ENCODE data around the gene POMZP3. TPM values are rescaled to one million over a fixed set of nuclear protein-coding genes. Genes with fewer than 3 reads are reported as not detected.
"Not testable (repeated sequence)": the region's sequence is repeated elsewhere in the genome, so short reads cannot be mapped to it uniquely, and the experiment has no call there.

POMZP3 gene
- total RNA-seq, 4 donors from 2014 or later, result 1.5 to 38.2 (median 9.3) TPM

DNA sequence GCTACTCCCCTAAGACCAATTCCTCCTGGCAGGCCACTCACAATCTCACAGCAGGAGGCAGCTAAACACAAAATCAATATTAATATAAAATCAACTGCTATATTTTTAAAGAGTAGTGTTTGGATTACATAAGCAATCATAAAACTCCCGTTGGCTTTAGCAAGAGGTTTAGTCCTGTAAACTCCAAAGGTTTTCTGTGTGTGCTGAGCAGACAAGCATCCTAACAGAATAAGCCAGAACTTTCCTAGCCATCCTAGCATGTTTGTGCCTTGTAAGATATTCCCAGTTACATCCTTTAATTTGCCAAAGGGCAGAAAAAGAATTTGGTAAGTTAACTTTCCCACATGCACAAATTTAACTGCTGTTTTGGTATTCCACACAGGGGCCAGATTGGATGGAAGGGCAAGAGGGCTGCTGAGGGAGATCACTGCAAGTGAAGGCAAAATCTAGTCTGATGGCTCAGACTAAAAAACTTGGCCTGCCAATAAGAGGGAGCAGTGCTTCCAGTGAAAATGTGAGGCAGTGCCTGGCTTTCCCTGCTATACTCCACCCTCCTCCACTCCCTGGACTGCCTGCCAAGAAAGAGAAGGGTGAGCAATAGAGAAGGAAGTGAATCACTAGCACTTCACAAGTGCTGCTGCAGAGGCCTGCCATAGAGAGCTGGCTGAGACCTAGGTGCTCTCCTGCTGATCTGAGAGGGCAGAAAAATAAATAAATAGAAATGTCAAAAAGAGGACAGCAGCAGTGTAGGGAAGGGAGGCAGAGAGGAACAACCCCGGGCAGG is 44.0 kb downstream of the POMZP3 start:
- peak; percentile 16 to 60 (median 19) for TF ChIP-seq POLR2AphosphoS5 (IDR thresholded peaks at IDR 0.05)
- H3K4me3 ChIP-seq; H3K36me3 ChIP-seq; H3K27me3 ChIP-seq; H3K9me3 ChIP-seq; in situ Hi-C loops (cut with MboI; ENCODE audit: low pct_ligation_motif_present in 1 of 4, low pct_unique_long_range_greater_than_20kb in 1 of 4, low sequenced_read_pairs in 3 of 4); intact Hi-C loops (cut with DNase I; ENCODE audit: low total_unique reads): not testable (repeated sequence)
- WGBS, 2 donors (ENCODE audit: low coverage in 1 of 2), result 14 to 21% methylated on average over 1 to 2 of the region's 2 CpGs
- H3K4me1 ChIP-seq, result peaks cover 6 to 53% (median 11%) of the 10 kb centered on the region in 4 donors
- peak; percentile 82 for DNase-seq
- H3K27ac ChIP-seq, result peak overlapping the region; percentile 79 to 90 (median 85)

GRCh38 chr7:76575919-76576655 is 51.0 kb downstream of the POMZP3 start:
- H3K9me3 ChIP-seq; in situ Hi-C loops (cut with MboI; ENCODE audit: low pct_ligation_motif_present in 1 of 4, low pct_unique_long_range_greater_than_20kb in 1 of 4, low sequenced_read_pairs in 3 of 4); H3K4me1 ChIP-seq; intact Hi-C loops (cut with DNase I; ENCODE audit: low total_unique reads); DNase-seq; H3K36me3 ChIP-seq; H3K27me3 ChIP-seq; H3K27ac ChIP-seq; H3K4me3 ChIP-seq: not testable (repeated sequence)
- 14 to 51% methylated on average over 1 to 3 of the region's 3 CpGs for WGBS, 2 donors (ENCODE audit: low coverage in 1 of 2)

GRCh38 chr7:76575431-76575830 is 51.6 kb downstream of the POMZP3 start:
- 93 to 100% methylated on average over 1 of the region's 2 CpGs for WGBS, 2 donors (ENCODE audit: low coverage in 1 of 2)
- peaks cover 0 to 10% (median 0%) of the 10 kb centered on the region in 4 donors for H3K4me1 ChIP-seq
- H3K36me3 ChIP-seq; in situ Hi-C loops (cut with MboI; ENCODE audit: low pct_ligation_motif_present in 1 of 4, low pct_unique_long_range_greater_than_20kb in 1 of 4, low sequenced_read_pairs in 3 of 4); H3K4me3 ChIP-seq; H3K27ac ChIP-seq; H3K27me3 ChIP-seq; DNase-seq; H3K9me3 ChIP-seq; intact Hi-C loops (cut with DNase I; ENCODE audit: low total_unique reads): not testable (repeated sequence)

- H3K4me3 ChIP-seq; intact Hi-C loops (cut with DNase I; ENCODE audit: low total_unique reads); in situ Hi-C loops (cut with MboI; ENCODE audit: low pct_ligation_motif_present in 1 of 4, low pct_unique_long_range_greater_than_20kb in 1 of 4, low sequenced_read_pairs in 3 of 4); H3K36me3 ChIP-seq; DNase-seq; H3K9me3 ChIP-seq; H3K27ac ChIP-seq; H3K27me3 ChIP-seq: not testable (repeated sequence)
- H3K4me1 ChIP-seq, result peaks cover 0 to 30% (median 9%) of the 10 kb centered on the region in 4 donors
- 62 to 76% methylated on average over 3 of the region's 3 CpGs for WGBS, 2 donors (ENCODE audit: low coverage in 1 of 2)
Observed at GRCh38 chr7:76572296-76572695, 54.8 kb downstream of the POMZP3 start.

- peak; percentile 60 for DNase-seq
- H3K9me3 ChIP-seq; in situ Hi-C loops (cut with MboI; ENCODE audit: low pct_ligation_motif_present in 1 of 4, low pct_unique_long_range_greater_than_20kb in 1 of 4, low sequenced_read_pairs in 3 of 4); H3K4me3 ChIP-seq; H3K36me3 ChIP-seq; intact Hi-C loops (cut with DNase I; ENCODE audit: low total_unique reads); H3K27me3 ChIP-seq: not testable (repeated sequence)
- TF ChIP-seq POLR2AphosphoS5 (IDR thresholded peaks at IDR 0.05), result peak in 2 of 3 donors; percentile 27 to 40
- H3K27ac ChIP-seq, result peak overlapping the region; percentile 56 to 68 (median 60)
- H3K4me1 ChIP-seq, result peaks cover 0 to 27% (median 9%) of the 10 kb centered on the region in 4 donors
- 57% methylated on average over 4 of the region's 4 CpGs; no CpG with 5 or more reads in 1 of the 2 donors for WGBS, 2 donors (ENCODE audit: low coverage in 1 of 2)
Observed at GRCh38 chr7:76570324-76570775, 56.7 kb downstream of the POMZP3 start.

DNA sequence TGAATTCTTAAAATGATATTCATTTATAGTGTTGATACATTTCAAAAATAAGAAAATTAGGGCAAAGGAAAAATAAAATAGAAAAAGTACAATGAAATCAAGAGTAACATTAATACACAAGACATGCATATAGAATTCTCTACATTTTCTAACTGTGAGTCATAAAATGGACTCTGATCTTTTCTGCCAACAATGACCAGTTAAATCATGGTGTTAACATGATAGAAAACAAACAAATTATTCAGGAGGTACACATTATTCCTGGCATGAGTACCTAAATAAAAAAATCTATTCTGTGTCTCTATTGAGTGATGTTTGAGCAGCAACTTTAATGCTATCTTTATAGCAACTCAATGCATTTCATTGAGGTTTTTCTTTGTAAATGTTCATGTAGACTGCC is 58.3 kb downstream of the POMZP3 start:
- peak in 1 of 3 donors; percentile 40 for TF ChIP-seq POLR2AphosphoS5 (IDR thresholded peaks at IDR 0.05)
- H3K27me3 ChIP-seq; H3K4me3 ChIP-seq; H3K36me3 ChIP-seq; DNase-seq; H3K27ac ChIP-seq; H3K9me3 ChIP-seq; in situ Hi-C loops (cut with MboI; ENCODE audit: low pct_ligation_motif_present in 1 of 4, low pct_unique_long_range_greater_than_20kb in 1 of 4, low sequenced_read_pairs in 3 of 4); intact Hi-C loops (cut with DNase I; ENCODE audit: low total_unique reads): not testable (repeated sequence)
- H3K4me1 ChIP-seq, result peaks cover 0 to 27% (median 9%) of the 10 kb centered on the region in 4 donors

DNA sequence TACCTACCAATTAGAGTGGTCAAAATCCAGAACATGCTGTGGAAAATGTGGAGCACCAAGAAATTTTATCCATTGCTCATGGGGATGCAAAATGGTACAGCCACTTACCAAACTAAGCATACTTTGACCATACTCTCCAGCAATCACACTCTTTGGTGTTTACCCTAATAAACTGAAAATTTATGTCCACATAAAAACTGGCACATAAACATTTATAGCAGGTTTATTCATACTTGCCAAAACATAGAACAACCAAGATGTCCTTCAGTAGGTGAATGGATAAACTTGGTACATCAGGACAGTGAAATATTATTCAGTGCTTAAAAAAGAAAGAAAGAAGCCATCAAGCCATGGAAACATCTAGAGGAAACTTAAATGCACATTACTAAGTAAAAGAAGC is 59.3 kb downstream of the POMZP3 start:
- in situ Hi-C loops (cut with MboI; ENCODE audit: low pct_ligation_motif_present in 1 of 4, low pct_unique_long_range_greater_than_20kb in 1 of 4, low sequenced_read_pairs in 3 of 4); H3K27me3 ChIP-seq; DNase-seq; H3K27ac ChIP-seq; H3K4me3 ChIP-seq; intact Hi-C loops (cut with DNase I; ENCODE audit: low total_unique reads); H3K36me3 ChIP-seq; H3K9me3 ChIP-seq: not testable (repeated sequence)
- H3K4me1 ChIP-seq, result peaks cover 0 to 27% (median 9%) of the 10 kb centered on the region in 4 donors
- peak in 2 of 3 donors; percentile 20 to 23 for TF ChIP-seq POLR2AphosphoS5 (IDR thresholded peaks at IDR 0.05)

DNA sequence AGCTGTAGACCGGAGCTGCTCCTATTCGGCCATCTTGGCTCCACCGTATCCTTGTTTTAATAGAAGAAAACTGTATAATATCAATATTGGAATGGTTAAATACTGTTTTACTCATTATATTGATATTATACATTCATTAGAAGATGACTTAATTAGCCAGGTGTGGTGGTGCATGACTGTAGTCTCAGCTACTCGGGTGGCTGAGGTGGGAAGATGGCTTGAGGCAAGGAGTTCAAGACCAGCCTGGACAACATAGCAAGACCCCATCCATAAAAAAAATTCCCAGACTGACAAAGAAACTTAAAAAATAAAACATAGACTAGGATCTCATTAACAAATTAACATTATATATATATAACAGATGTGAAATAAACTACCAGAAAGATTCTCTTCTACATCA is 59.8 kb downstream of the POMZP3 start:
- H3K4me1 ChIP-seq, result peaks cover 0 to 27% (median 9%) of the 10 kb centered on the region in 4 donors
- DNase-seq; H3K4me3 ChIP-seq; H3K36me3 ChIP-seq; H3K27ac ChIP-seq; H3K27me3 ChIP-seq; in situ Hi-C loops (cut with MboI; ENCODE audit: low pct_ligation_motif_present in 1 of 4, low pct_unique_long_range_greater_than_20kb in 1 of 4, low sequenced_read_pairs in 3 of 4); H3K9me3 ChIP-seq; intact Hi-C loops (cut with DNase I; ENCODE audit: low total_unique reads): not testable (repeated sequence)
- 95 to 100% methylated on average over 1 of the region's 4 CpGs for WGBS, 2 donors (ENCODE audit: low coverage in 1 of 2)

DNA sequence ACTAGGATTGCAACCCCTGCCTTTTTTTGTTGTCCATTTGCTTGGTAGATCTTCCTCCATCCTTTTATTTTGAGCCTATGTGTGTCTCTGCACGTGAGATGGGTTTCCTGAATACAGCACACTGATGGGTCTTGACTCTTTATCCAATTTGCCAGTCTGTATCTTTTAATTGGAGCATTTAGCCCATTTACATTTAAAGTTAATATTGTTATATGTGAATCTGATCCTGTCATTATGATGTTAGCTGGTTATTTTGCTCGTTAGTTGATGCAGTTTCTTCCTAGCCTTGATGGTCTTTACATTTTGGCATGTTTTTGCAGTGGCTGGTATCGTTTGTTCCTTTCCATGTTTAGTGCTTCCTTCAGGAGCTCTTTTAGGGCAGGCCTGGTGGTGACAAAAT is 62.1 kb downstream of the POMZP3 start:
- H3K27me3 ChIP-seq; H3K27ac ChIP-seq; DNase-seq; intact Hi-C loops (cut with DNase I; ENCODE audit: low total_unique reads); in situ Hi-C loops (cut with MboI; ENCODE audit: low pct_ligation_motif_present in 1 of 4, low pct_unique_long_range_greater_than_20kb in 1 of 4, low sequenced_read_pairs in 3 of 4); H3K4me3 ChIP-seq; H3K36me3 ChIP-seq; H3K9me3 ChIP-seq: not testable (repeated sequence)
- H3K4me1 ChIP-seq, result peaks cover 0 to 20% (median 7%) of the 10 kb centered on the region in 4 donors
- WGBS, 2 donors (ENCODE audit: low coverage in 1 of 2), result 93 to 100% methylated on average over 1 to 3 of the region's 3 CpGs

DNA sequence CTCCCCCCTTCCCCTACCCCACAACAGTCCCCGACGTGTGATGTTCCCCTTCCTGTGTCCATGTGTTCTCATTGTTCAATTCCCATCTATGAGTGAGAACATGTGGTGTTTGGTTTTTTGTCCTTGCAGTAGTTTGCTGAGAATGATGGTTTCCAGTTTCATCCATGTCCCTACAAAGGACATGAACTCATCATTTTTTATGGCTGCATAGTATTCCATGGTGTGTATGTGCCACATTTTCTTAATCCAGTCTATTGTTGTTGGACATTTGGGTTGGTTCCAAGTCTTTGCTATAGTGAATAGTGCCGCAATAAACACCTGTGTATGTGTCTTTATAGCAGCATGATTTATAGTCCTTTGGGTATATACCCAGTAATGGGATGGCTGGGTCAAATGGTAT is 65.7 kb downstream of the POMZP3 start:
- H3K4me1 ChIP-seq; H3K4me3 ChIP-seq; in situ Hi-C loops (cut with MboI; ENCODE audit: low pct_ligation_motif_present in 1 of 4, low pct_unique_long_range_greater_than_20kb in 1 of 4, low sequenced_read_pairs in 3 of 4); H3K36me3 ChIP-seq; H3K9me3 ChIP-seq; intact Hi-C loops (cut with DNase I; ENCODE audit: low total_unique reads); H3K27ac ChIP-seq; DNase-seq; H3K27me3 ChIP-seq: not testable (repeated sequence)
- WGBS, 2 donors (ENCODE audit: low coverage in 1 of 2), result 93% methylated on average over 3 of the region's 3 CpGs; no CpG with 5 or more reads in 1 of the 2 donors

Data from transverse colon (tissue), 4 donors.